Embryonic facial prominence (tissue), 1 donor: Measurements from ENCODE around the gene NME7.
"Not testable (repeated sequence)": the region's sequence is repeated elsewhere in the genome, so short reads cannot be mapped to it uniquely, and the experiment has no call there.

Experiments
- DNase-seq: peaks from one replicate; pipeline ENCODE4 v3.0.0-alpha.2; 2016; ENCODE audit errors: extremely low spot score

Gene NME7

GRCh38 chr1:169234780-169235179 is 132.8 kb downstream of the NME7 start:
- DNase-seq: no peak

DNA sequence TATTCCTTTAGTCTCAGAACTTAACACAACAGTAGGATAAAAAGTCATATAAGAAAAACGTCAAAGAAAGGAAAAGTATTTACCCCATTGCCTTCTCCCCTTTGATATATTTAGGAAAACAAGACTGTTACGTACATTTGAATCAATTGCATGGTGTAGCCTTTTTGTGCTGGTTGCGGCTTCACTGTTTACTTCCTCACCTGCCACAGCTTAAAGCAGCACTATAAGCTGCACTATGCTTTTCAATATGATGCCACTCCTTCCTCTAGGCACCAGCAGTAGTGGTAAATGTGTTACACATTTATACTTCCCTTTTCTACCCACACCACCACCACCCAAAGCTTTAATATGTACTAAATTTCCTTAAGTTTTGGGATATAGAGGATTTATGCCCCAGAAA is 150.0 kb downstream of the NME7 start:
- no peak for DNase-seq

DNA sequence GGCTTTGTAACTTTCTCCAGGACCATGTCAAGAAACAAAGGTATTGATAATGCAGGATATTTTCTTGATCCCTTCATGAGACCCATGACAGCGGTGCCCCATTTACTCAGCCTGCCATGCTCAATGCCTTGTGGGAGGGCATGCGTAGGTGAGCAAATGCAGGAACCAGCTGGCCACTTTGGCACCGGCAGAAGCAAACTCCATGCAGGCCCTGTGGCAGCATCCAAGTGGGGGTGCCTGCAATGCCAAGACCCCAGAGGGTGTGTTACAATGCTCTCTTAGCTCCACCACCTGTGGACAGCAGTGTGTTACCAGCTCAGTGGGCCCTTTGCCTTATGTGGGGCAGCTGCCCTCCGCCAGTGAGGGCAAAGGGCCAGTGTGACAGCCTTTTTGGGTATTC is 153.0 kb downstream of the NME7 start:
- no peak for DNase-seq

GRCh38 chr1:169212088-169212487 is 155.5 kb downstream of the NME7 start:
- DNase-seq: no peak

DNA sequence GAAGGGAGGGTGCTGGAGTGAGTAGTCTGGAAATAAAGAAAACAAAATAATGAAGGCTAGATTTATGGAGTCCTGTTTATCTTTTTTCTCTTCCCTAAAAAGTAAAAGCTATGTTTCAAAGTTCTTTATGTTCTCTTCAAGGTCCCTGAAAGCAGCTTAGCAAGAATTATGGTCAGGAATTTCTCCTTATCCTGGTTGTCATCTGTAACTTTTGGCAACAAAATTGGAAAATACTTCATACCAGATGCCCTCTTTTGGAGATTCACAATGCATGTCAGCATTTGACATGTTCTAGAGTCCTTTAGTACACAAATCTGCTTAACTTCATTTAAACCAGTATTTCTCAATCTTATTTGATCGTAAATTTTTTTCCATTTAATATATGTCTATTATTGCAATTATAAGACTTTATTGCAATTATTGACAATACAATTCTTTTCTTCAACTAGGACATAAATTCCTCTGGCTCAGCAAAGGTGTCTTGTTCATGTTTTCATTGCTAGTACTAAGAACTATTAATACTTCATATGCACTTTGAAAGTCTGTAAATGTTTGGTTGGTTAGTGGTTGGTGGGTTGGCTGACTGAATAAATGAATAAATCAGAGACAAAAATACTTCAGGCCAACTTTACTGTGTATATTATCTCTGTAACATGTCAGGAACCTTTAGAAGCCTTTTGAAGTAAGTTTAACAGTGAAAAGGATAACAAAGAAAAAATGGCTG is 159.6 kb downstream of the NME7 start:
- DNase-seq: no peak

- DNase-seq: no peak
Observed at GRCh38 chr1:169204157-169204556, 163.4 kb downstream of the NME7 start.

DNA sequence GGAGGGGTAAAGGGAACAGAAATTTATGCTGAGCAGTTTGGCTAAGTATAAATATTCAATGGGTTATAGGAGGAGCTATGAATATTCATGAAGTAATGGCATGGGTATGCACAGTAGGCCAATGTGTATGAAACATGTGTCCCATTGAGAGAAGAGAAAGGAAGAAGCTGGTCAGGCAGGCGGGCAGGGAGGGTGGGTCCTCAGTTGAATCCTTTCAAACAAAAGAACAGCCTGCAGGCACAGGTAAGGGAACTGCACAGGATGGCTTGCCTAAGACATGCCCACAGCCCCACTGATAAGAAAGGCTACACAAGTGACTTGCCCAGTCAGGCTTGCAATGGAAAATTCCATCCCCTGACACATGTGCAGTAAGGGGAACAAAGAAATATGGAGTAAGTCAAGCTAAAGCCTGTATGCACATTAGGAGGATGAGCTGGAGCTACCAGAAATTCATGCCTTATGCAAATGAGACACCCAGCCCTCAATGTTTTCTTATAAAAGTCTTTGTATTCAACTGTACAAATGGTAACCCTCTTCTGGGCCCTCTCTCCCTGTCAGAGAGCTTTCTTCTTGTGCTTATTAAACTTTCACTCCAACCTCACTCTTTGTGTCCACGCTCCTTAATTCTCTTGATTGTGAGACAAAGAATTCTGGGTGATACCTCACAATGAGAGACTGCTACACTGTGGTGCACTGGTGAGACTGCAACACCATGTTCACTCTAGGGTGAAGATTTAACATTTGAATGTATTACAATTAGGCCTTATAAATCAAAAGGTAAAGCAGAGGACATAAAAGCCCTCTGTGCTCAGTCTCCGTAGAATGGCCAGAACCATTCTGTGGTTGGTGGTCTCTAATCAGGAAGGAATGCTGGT is 164.6 kb downstream of the NME7 start:
- no peak for DNase-seq

DNA sequence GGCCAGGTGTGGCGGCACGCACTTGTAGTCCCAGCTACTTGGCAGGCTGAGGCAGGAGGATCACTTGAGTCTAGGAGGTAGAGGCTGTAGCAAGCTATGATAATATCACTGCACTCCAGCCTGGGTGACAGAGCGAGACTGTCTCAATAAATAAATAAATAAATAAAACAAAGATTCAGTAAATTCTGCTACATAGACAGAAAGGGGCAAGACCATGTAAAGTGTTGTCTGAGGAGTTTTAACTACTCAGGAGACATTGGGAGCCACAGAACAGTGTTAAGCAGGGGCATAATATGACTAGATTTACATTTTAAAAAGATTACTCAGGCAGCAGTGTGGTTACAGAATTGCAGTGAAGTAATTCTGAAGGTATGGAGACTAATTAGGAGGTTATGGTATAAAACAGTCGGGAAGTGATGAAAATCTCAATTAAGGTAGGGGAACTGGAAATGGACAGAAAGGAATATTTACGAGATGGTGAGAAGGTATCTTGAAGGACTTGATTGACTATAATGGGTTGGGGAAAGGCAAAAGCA is 166.4 kb downstream of the NME7 start:
- DNase-seq: no peak

GRCh38 chr1:169200319-169200718 is 167.3 kb downstream of the NME7 start:
- no peak for DNase-seq

- DNase-seq: no peak
Observed at GRCh38 chr1:169196581-169196980, 171.0 kb downstream of the NME7 start.

- DNase-seq: no peak
Observed at GRCh38 chr1:169196161-169196560, 171.4 kb downstream of the NME7 start.

DNA sequence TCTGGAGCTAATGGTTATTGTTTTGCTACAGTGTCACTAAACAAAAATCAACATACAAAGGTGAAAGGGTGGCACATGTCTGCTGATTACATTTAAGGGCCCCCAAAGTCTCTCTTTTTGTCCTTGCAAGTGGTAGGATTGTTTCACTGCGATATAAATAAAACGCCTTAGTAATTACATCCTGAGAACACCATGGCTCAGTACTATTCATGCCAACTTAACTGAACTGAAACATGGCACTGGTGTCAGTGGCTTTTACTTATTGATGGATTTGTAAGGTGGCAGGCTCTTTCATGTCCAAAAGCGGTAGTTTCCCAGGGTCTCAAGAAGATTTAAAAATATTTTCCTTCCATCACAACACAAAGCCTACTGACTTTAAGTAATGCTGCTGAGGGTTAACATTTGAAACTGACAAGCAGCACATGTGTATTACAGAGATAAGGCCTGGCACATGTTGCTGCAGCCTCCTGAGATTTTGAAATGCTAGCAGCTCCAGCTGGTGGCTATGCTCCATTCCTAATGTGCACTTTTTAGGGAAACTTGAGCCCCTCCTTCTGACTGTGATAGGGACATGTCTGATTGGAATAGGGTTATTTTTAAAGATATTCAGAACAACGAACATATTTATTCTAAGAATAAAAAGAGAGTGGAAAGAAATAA is 174.3 kb downstream of the NME7 start:
- no peak for DNase-seq

- no peak for DNase-seq
Observed at GRCh38 chr1:169186106-169186505, 181.5 kb downstream of the NME7 start.

DNA sequence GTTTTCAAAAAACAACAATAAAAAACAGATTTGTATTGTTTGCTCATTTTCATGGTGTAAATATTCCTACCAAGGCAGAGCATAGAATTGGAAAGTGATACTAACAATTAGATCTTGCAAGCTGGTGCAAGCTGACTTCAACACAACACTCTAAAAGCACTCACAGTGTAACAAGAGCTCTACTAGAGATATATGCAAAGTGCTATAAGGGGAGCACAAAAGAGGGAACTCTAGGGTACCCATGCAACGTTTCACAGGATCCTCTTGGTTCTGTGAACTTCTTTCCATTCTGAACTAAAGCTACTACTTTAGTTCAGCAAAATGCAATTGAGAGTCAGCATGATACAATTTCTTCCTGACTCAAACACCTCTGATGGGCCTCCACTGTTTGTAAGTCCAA is 182.8 kb downstream of the NME7 start:
- no peak for DNase-seq

DNA sequence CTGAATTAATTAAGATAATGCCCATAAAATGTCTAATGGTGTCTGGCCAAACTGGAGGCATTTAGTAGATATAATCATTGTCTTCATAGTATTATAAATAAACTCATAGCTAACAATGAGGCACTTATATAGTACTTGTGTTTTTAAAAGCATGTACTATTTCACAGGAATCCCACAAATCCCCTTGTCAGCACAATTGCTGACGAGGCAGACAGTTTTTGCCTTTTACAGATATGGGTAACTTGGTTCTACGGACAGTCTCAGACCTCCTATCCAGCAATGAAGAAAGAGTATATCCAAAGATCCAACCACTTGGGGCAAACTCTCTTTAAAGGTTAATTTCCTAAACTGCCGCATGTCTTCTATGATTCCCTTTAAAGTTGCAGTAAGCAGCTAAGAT is 187.4 kb downstream of the NME7 start:
- DNase-seq: no peak

DNA sequence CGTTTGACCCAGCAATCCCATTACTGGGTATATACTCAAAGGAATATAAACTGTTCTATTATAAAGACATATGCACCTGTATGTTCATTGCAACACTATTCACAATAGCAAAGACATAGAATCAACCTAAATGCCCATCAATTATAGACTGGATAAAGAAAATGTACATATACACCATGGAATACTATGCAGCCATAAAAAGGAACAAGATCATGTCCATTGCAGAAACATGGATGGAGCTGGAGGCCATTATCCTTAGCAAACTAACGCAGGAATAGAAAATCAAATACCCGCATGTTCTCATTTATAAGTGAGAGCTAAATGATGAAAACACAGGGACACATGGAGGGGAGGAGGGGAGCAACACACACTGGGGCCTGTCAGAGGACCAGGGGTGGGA is 188.2 kb downstream of the NME7 start:
- DNase-seq: not testable (repeated sequence)

DNA sequence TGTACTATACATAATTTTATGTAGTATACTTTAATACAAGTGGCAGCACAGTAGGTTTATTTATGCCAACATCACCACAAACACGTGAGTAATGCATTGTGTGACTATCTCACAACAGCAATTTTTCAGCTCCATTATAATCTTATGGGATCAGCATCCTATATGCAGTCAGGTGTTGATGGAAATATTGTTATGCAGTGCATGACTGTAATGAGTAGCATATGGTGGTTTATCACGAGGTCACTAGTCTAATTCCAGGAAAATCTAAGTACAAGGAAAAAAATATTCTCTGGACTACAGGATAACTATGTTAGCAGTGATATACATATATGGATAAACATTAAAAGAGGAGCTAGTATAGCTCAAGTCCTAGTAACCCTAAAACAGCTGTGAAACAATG is 192.1 kb downstream of the NME7 start:
- no peak for DNase-seq

- no peak for DNase-seq
Observed at GRCh38 chr1:169163059-169163458, 204.5 kb downstream of the NME7 start.

DNA sequence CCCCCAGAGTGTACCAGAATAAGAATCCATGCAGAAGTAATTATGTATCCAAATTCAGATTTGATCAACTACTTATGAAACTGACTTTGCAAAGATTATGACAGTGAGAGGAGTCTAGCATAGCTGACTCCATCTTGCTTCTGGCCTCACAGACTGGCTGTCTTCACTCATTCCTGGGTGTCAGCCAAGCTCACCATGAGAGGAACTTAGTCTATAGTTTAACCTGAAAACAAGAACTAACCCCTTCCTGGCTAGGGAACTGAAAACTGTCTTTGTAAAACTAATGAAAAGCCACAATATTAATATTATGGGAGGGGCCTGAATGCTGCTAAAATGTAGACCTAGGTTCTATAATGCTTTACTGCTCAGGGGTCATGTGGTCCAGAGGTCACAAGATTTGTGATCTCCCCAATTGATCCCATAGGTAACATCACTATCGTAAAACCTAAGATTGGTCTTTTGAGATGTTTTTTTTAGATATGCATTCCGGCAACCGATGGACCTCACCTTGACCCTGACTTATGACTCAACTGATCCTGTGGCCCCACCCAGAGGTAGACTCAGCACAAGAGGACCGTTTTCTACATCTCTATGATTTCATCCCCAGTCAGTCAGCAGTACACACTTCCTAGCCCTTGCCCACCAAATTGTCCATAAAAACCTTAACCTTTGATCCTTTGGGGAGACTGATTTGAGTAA is 206.0 kb downstream of the NME7 start:
- no peak for DNase-seq

DNA sequence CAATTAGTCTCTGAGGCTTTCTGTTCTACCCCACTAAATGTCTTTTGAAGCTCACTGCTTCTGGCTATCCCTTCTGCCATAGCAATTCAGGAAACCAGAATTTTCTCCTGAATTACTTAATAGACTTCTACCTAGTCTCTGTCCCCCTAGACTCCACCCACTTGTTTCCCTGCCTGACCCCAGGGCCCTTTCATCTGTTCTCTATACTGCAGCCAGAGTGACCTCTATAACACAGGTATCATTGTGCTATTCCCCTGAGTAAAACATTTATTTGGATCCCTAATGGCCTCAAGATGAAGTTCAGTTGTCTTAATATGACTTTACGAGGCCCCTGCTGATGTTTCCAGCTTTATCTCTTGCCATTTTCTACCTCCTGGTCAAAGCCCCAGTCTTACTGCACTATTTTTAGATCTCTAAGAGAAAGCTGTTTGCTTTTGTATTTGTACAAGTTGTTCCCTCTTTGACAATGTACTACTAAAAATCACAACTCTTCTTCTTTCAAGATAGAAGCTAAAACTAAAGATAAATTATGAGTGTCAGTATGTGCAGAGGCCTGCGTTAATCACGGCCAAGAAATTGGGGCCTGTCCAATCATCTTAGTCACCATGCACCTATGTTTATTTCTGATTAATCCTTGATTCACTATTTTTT is 206.6 kb downstream of the NME7 start:
- no peak for DNase-seq

- no peak for DNase-seq
Observed at GRCh38 chr1:169156580-169156979, 211.0 kb downstream of the NME7 start.
